HG03103 (cell line): ENCODE results near the gene MARCHF6.
"Not testable (repeated sequence)": the region's sequence is repeated elsewhere in the genome, so short reads cannot be mapped to it uniquely, and the experiment has no call there.

Experiments used
- ATAC-seq: cut with Tn5 transposase; IDR thresholded peaks from one replicate; pipeline ENCODE4 v1.9.1; 2021; ENCODE audit warnings: low read depth; ENCODE audit not compliant: unreplicated experiment

MARCHF6 gene

DNA sequence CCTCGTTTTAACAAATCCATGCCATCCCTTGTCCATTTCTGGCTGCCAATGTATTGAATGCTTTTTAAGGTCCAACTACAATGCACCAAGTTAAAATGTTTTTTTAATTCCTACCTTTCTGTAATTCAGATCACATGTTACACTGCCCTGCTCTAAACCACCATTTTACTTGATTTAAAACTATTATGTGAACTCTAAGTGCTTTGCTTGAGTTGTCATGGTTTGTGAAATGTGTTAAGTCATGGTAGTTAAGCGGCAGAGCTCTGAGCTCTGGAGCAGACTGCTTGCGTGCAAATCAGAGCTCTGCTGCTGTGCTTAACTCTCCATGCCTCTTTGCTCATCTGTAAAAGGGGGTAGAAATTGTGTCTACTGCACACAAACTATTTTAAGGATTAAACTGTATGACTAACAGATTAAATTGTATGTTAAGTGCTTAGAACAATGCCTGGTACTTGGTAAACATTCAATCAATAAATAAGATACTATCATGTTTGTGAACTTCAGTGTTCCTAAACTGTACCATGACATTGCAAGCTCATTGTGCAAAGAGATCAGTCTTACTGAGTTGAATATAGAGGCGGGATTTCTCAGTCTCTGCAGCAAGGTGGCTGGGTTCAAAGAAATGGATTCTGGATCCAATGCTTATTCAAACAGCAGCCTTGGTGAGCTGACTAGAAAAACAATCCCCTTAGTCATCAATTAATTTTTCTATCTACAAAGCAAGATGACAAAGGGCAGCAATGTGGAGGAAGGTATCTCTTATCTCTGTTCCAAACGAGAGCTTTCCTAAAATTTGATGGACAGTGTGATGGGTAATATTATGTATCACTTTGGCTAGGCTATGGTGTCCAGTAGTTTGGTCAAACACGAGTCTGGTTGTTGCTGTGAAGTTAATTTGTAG is 29.7 kb upstream of the MARCHF6 start:
- no peak for ATAC-seq

DNA sequence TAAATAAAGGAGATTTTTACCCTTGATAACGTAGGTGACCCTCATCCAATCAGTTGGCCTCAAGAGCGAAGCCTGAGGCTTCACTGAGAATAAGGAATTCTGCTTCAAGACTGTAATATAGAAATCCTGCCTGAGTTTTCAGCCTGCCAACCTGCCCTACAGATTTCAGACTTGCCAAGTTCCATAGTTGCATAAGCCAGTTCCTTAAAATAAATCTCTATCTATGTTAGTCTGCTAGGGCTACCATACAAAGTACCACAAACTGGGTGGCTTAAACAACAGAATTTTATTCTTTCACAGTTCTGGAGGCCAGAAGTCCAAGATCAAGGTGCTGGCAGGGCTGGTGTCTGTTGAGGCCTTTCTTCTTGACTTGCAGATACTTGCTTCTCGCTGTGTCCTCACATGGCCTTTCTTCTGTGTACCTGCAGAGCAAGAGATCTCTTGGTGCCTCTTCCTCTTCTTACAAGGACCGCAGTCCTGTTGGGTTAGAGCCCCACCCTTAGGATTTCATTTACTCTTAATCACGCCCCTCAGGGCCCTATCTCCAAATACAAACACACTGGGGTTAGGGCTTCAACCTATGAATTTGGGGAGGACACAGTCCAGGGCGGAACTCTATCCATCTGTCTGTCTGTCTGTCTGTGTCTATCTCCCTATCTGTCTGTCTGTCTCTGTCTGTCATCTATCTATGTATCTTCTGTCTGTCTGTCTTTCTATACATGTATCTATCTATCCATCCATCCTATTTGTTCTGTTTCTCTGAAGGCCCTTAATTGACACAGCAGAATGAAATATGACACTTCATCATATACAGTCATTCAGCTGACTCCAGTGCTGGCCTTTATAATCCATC is 28.8 kb upstream of the MARCHF6 start:
- no peak for ATAC-seq

DNA sequence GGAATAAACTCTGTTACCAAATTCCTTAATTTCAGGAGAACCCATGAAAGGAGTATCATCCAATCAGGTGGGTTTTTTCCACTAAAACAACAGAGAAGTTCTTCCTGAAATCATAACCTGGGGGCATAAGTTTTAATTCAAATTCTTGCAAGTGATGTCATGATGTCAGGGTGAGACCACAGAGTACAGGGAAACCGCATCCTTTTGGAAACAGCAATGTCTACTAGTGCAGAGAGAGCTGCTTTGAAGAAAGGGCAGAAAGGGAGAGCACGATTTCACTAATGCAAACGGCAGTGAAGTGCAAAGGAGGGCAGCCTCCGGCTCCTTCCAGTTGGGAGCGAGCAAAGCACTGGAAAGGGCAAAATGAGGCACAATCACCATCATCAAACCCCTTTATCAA is 25.2 kb upstream of the MARCHF6 start:
- ATAC-seq, result no peak

DNA sequence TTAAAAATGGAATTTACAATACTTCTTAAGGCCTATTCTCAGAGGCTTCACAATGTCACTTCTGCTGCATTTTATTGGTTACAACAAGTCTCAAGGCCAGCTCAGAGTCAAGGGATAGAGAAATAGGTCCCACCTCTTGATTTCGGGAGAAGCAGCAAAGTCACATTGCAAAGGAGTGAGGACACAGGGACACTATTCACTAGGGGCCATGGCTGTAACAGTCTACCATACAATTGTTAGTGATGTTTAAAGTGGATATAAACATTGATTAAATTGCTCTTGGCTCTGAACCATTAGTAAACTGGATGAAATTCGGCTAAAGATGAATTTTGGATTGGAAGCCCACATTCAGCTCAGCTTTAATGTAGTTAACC is 24.1 kb upstream of the MARCHF6 start:
- no peak for ATAC-seq

DNA sequence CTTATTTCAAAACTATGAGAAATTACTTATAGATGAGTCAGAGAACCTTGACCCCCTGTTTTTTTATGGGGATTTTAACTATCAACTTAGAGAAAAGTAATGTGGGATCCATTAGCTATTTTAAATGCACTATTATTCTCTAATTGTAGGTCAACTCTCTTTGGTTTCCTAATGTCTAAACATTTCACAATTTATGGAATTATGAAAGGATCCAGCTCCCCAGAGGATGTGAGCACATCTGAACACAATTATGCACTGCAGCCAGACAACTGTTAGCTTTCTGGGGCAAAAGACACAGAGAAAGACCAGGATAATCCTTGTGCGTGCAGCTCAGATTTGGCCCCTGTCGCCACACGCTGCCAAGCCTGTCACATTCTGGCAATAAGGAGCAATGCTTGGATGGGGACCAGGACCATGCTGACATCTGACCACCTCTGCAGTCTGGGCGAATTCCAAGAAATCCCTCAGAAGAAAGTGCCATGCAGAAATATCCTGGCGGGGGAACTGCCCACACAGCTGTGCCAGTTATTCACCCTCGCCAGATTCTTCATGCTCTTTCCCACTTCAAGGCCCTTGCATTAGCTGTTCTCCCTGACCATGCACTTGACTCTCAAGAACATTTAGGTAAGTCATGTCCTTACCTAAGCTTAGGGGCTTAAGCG is 23.5 kb upstream of the MARCHF6 start:
- no peak for ATAC-seq

DNA sequence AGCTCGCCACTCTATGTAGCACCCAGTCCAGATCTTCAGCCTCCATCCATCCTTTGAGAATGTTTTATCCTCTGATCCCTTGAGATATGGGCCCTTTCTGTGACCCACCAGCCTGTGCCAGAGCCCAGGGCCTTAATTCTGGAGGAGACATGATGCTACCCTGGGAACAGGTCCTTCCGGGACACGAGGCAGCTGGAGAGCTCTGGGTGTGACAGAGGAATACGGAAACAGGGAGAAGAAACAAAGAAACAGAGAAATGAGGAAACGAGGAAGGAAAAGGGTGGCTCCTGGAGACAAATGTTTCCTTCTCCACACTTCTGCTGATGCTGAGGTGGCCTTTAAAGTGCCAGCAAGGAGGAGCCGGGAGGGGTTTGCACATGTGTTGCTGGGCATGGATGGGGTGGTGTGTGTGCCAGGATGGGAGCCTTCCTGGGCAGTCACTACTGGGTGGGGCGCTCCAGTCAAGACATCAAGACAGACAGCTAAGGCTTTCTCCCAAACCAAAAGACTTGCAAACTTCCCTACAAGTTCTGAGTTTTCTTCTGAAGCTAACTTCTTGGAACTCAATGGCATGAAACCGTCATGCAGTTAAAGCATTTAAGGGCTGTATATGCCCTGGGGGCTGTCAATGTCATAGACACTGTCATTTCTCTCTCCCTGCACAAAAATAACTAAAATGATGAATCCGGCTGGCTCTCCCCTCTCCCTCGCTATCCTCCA is 22.8 kb upstream of the MARCHF6 start:
- ATAC-seq, result no peak

DNA sequence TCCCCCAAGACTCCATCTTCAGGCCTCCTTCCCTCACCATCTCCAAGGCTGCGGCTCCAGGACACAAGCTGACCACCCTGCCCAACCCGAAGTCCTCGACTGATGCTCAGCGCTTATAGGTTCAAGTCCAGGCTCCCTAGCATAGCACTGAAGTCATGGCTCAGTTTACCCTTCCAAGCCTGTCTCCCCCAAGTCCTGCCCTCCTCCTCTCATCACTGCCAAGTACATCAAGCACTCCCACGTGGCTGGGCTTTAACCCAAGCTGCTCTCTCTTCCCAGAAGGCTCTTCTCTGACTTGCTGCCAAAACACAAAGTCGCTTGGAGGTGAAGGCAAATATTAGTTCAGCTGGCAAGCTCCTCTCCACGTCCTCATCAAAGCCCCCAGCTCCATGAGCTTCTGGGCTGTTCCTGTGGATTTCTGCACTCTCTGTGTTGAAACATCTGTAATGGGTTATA is 22.1 kb upstream of the MARCHF6 start:
- ATAC-seq, result no peak

DNA sequence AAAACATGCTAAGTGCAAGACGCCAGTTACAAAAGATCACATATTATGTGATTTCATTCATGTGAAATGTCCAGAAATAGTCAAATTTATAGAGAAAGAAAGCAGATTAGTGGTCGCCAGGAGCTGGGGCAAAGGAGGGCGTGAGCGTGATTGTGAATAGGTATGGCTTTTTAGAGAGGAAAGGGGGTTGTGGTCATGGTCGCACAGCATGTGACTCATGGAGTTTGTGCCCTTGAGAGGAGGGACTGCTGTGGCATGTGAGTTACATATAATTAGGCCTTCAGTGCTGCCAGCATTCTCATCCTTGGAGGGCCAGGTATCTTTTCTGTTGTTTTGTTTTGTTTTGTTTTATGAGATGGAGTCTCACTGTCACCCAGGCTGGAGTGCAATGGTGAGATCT is 21.2 kb upstream of the MARCHF6 start:
- no peak for ATAC-seq

DNA sequence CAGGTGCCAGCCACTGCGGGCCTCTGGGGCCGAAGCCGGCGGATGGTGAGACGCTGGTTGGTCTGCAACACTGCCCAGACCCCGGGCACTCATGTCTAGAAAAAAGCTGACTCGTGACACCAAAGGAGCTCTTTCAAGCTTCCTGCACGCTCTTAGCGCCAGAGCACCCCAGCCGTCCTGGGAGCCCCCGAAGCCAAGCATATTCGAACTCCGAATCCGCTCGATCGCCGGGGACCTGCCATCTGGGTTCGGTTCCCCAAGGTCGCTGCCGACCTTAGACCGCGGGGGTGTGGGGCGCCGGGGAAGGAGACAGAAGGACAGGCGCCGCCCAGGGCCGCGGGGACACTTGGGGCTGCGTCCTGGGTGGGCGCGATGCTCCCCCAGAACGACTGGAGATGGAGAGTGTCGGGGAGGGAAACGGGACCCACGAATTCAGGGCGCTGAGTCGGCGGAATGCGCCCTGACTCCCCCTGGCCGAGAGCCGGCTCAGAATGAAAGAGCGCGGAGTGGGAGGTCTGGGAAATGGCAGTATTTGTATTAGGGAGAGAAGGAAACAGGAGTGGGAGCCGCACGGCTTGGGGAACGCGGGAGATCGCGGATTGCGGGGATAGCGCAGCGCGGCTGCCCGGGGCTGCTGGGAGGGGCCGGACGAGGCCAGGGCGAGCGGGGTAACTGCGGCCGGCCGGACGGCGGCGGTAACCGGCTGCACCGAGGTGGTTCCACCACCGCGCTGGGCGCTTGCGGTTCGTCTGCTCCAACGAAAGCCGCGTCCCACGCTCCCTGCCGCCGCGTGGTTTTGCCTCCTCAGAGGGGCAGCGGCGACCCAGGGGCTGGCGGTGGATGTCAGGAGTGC is 20.1 kb upstream of the MARCHF6 start:
- no peak for ATAC-seq

DNA sequence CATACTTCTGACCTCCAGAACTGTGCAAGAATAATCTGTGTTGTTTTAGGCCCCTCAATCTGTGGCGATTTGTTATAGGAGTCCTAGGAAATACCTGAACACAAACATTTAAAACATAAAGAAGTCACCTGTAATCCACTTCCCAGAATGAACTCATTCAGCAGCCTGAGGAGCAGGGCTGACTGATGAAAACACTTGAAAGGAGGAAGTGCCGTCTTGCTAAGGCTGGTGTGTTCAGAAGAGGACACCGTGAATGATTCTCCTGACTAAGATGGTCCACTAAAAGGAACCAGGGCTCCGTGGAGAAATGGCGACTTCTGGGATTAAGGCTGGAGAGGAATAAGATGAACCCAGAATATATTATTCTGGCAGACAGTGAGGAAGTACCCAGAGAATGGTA is 18.7 kb upstream of the MARCHF6 start:
- no peak for ATAC-seq

DNA sequence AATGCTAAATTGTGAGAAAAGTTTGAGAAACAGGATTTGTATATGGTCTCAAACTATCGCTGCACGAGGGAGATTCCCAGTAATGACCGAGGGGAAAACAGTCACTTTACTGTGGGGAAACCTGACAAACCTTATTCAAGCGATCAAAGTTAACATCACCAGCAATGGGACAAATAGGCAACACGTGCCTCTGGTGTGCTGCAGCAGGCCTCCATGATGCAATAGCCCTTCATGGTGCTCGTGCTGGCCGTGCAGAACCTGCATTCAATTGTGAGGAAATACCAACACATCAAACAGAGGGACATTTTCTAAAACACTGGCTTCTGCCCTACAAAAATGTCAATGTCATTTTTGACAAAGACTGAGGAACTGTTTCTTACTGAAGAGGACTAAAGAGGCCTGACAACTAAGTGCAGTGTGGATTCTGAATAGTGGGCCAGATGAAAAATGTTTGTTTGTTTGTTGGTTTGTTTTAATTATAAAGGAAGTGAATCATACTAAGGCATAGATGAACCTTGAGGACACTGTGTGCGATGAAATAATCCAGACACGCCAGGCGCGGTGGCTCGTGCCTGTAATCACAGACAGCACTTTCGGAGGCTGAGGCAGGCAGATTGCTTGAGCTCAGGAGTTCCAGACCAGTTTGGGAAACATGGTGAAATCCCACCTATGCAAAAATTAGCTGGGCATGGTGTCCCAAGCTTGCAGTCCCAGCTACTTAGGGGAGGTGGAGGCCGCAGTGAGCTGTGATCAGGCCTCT is 17.6 kb upstream of the MARCHF6 start:
- ATAC-seq, result no peak

DNA sequence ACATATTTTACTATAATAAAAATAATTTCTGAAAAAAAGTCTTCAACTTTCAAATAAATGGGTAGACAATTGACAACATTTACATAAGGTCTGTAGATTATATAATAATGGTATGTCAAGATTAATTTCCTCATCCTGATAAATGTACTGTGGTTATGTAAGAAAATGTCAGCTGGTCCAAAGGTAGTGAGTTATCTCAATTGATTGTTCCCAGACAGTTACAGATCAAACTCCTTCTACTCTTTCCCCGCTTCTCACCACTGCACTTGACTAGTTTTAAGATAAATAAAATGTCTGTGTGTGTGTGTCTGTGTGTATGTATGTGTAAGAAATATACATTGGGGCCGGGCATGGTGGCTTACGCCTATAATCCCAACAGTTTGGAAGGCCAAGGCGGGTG is 16.4 kb upstream of the MARCHF6 start:
- ATAC-seq, result no peak

DNA sequence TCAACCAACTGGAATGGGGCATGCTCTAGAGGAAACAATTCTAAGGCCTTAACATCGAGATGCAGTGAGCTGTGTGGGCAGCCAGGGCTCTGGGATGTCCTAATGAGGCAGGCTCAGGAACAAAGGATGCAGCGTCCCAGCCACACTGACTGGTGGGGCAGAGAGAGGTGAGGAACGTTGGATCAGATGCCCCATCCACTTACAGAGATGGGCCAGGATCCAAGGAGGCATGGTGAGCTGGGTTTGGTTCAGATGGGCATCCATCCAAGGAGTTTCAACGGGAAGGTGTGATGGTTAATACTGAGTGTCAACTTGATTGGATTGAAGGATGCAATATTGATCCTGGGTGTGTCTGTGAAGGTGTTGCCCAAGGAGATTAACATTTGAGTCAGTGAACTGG is 15.5 kb upstream of the MARCHF6 start:
- no peak for ATAC-seq

DNA sequence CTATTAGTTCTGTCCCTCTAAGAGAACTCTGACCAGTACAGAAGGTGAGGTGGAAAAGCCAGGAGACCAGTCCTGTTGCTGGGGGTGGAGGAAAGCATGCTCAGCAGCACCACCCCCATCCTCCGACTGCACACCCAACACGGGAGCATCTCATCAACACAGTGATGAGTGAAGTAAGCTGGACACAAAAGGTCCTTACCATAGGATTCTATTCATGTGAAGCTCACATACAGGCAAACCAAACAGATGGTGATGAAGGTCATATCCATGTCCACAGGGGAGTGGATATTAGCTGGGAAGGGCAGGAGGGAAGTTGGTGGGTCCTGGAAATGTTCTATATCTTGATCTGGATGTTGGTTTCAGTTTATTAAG is 14.8 kb upstream of the MARCHF6 start:
- ATAC-seq, result no peak

DNA sequence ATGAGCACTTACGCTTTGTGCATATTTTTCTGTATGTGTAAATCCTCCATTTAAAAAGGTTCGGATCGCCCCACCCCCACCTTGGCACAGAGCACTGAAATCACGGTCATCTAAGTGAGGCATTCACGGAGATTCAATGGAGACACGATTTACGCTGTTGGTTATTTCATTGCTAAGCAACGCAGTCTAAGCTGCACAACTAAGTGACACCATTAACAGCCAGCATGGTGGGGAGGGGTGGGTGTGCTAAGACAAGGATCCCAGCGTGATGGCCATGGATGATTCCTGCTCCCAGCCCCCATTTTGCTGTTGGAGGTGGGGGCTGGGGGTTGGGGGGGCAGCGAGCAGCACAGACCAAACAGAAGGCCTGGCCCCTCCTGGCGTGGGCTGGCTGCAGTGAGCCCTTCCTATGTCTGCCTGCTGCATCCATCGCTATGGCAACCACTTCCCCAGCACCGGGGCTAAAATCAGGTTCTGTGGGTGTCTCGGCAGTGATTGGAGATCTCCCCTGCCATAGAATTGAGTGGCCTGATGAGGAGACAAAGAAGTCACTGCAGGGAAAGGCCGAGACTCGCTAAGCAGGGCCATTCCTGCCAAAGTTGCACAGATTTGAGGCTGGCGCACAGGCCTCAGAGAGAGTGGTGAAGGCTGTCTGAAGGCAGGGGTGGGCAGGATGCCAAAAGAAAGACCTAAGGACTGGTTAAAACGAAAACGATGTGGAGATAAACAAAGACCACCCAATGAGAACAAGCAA is 14.3 kb upstream of the MARCHF6 start:
- ATAC-seq, result no peak

DNA sequence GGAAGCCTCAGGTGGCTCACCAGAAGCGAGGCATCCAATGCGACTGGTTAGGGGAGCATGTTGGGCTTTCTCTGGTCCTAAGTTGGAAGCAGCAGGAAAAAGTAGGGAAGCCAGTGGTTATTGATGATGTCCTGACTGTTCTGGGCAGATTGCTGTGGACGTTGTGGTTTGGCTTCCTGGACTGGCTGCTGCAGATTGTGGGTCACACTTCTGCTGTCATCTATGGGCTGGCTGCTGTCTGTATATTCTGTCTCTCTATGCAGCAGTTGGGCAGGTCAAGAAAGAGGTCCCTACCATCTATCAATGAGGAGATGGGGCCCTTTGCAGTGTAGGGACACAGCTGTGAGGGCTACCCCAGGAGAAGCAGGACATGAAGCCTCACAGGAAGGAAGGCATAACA is 13.5 kb upstream of the MARCHF6 start:
- ATAC-seq, result no peak

DNA sequence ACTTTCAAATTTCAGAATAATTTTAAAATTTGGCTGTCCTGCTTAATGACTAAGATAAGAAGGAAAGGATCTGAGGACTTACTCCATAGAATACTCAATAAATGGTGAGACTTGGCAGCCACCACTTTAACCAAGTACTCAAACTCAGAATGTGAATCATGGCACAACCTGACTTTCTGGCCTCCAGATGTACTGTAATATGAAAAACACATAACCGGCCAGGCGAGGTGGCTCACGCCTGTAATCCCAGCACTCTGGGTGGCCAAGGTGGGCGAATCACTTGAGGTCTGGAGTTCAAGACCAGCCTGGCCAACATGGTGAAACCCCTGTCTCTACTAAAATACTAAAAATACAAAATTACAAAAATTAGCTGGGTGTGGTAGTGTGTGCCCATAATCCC is 10.0 kb upstream of the MARCHF6 start:
- no peak for ATAC-seq

DNA sequence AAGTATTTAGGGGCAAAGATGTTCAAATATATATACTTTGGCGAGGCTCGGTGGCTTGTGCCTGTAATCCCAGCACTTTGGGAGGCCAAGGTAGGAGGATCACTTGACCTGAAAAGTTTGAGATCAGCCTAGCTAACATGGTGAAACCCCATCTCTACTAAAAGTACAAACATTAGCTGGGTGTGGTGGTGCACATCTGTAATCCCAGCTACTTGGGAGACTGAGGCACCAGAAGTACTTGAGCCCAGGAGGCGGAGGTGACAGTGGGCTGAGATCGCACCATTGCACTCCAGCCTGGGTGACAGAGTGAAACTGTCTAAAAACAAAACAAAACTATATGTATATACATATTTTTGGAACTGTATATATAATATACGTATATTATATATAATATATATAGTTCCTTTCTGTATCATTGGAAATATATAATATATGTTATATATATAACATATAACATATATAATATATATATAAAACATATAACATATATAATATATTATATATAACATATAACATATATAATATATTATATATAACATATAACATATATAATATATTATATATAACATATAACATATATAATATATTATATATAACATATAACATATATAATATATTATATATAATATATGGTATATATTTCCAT is 8.9 kb upstream of the MARCHF6 start:
- not testable (repeated sequence) for ATAC-seq
